ENCODE data around the gene SH3D19.

Gene SH3D19

DNA sequence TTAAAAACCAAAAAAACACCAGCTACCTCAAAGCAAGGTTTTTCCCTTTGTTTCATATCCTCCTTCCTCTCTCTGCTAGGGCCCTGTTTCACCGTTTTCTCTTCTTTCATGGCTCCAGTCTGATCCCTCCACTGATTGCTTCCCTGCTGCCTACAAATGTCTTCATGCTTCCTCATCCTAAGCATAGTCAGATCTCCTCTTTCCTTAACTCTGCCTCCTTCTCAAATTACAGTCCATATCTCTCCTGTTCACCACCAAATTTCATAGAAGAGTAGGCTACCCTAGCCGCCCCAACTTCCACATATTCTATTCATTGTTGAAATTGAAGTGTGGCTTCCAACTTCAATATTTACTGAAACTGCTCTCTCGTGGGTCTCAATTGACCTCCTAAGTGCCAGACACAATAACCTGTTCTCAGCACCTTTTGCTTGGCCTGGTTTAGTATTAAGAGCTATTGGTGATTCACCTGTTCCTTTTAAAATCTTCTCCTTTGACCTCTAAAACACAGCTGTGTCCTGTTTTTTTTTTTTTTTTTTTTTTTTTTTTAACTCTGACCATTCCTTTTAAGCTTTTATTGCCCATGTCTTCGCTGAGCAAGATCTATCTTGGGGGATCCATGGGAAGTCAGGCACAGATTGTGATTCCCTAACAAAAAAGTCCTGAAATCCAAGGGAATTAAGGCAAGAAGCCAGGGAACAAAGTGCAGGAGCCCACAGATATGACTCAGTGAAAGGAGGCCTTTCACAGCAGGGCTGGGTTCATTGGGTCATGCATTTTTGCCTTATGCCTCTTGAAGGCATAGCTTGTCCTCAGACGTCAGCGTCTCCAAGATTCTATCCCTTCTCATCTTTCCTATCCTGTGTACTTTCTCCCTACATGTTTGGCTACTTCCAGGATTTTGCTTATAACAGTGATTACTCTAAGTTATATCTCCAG, 140.6 kb downstream of the SH3D19 start:
- DNase-seq: no peak

GRCh38 chr4:151182455-151182996, 142.9 kb downstream of the SH3D19 start:
- no peak for DNase-seq

- DNase-seq: no peak
Measured at GRCh38 chr4:151176685-151177084, 148.7 kb downstream of the SH3D19 start.

GRCh38 chr4:151175754-151176631, 149.4 kb downstream of the SH3D19 start:
- DNase-seq: no peak

DNA sequence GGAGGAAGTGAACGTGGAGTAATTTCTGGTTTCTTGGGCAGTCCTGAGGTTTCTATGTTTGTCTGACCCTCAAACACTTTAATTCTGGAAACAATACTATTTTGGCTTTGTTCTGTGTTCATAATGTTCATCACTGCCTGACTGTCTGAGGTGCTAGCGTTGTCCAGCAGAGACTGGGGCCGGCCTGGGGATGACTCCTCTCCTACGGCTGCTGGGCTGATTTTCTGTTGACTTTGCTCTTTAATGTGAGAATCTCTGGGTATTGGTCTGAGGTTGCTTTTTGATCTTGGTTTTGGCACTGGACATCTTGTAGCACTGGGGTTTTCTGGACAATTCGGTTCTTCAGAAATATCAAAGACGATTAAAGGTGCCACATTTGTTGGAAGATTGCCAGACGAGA, 150.2 kb downstream of the SH3D19 start:
- DNase-seq: no peak

- DNase-seq: no peak
Measured at GRCh38 chr4:151174784-151175183, 150.6 kb downstream of the SH3D19 start.

- DNase-seq: no peak
Measured at GRCh38 chr4:151173871-151174270, 151.5 kb downstream of the SH3D19 start.

GRCh38 chr4:151169900-151170299, 155.5 kb downstream of the SH3D19 start:
- DNase-seq: no peak

GRCh38 chr4:151169223-151169622, 156.2 kb downstream of the SH3D19 start:
- DNase-seq: no peak

GRCh38 chr4:151167561-151167960, 157.8 kb downstream of the SH3D19 start:
- no peak for DNase-seq

DNA sequence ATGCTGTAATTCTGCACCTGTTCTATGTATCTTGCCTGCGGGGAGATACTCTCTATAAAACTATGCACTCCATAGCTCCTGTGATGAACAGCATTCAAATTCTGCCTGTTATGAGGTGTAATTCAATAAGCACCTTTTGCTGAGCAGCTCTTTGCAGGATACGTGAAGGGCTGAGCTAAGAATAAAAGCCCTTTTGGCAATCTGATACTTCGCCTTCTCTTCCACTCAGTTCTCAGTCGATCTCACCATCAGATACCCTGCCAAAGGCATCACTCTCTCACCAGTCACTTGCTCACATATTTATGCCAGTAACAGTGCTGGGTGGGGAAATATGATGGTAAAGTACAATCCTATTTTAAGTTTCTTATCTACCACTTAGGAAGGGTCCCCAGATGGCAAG, 158.8 kb downstream of the SH3D19 start:
- no peak for DNase-seq

DNA sequence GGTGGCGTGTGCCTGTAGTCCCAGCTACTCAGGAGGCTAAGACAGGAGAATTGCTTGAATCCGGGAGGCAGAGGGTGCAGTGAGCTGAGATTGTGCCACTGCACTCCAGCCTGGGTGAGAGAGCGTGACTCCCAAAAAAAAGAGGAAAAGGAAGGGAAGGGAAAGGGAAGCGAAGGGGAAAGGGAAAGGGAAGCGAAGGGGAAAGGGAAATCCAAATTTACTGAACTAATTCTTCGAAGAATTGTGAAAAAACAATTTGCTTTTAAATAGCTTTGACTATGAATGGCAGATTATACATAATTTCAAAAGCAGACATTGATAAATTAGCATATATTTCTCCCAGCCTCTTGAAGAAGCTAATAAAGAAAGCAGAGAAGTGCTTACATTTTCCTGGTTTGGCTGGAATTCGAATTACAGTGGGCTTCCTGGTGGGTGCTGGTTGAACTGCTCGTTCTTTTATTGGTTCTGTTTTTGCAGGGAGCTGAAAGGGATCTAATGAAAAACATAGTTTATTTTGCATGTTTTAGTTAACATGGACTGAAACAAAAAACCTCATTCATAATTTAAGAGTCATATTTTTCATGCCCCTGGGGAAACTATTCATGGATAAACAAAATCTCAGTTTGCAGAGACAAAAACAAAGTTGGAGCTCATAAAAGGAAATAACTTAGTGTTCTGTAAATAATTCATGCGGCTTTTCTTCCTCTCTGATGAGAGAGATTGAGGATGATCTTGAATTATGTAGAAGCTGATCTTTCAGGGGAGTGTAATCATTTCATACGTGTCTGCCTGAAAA, 160.0 kb downstream of the SH3D19 start:
- no peak for DNase-seq

DNA sequence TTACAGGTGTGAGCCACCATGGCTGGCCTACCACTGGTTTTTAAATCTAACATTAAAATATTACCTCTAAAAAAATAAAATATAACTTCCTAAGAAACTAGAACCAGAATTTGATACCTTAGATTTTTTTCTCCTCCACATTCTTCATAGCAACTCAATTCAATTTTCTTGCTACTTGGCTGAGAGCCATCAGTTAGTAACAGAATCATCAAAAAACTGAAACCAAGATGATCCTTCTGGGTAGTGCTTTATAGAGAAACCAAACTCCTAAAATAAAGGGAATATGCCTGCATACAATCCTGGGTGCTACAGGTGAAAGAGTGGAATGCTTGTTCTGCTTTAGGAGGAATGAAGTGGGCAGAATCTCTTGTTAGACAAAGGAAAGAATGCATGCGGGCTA, 161.6 kb downstream of the SH3D19 start:
- no peak for DNase-seq

GRCh38 chr4:151158979-151159378, 166.4 kb downstream of the SH3D19 start:
- DNase-seq: no peak

- no peak for DNase-seq
Measured at GRCh38 chr4:151157543-151157942, 167.9 kb downstream of the SH3D19 start.

DNA sequence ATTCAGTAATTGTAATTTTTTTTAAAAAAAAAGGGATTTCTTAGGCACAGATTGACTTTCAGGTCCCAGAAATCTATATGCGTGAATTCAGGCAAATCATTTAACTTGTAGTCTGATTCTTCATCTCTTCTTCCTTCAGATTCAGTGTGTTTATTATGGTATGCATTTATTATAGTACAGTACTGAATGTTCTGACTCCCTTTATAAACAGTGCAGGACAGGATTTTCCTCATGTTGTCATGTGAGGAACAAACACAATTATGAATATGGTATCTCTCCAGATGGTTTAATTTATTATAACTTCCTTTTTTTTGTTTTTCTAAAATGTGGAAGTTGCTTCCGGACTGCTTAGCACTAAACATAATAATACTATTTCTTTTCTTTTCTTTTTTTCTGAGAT, 171.8 kb downstream of the SH3D19 start:
- no peak for DNase-seq

DNA sequence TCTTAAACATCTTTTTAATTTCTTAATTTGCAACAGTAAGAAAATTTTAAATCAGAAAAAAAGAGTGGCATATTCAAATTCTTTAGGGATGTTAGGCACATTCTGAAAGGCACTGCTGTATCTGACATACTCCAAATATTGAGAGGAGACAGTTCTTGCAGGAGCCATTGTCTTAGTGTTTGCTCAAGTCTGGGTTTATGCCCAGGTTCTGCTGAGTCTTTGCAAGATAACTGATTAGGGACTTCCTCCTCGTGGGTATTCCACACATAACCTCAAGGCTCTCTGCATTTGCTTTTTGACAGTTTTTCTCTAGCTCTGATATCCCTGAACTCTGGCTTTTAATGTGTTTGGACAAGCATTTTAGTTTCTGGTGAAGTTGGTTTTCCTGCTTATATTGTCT, 173.4 kb downstream of the SH3D19 start:
- no peak for DNase-seq

DNA sequence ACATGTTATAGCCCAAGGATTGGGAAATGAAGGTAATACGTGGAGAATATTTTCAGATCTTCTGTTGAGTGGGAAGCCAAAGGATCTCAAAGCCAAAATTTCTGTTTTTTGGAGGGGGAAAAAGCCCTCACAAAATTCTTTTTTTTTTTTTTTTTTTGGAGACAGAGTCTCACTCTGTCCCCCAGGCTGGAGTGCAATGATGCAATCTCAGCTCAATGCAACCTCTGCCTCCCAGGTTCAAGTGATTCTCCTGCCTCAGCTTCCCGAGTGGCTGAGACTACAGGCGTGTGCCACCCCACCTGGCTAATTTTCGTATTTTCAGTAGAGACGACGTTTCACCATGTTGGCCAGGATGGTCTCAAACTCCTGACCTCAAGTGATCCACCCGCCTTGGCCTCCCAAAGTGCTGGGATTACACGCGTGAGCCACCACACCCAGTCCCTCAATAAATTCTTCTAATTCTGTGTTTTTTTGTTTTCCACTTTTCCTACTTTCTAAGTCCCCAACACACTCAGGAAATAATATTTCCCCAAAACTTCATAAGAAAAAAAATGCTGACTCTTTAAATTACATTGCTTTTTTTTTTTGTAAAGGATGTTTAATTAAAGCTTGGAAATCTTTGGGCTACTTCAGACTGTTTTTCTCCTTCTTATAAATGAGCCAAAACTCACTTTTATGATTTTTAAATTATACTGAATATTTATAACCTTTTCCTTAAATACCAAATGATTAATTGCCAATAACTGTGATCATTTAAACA, 174.4 kb downstream of the SH3D19 start:
- DNase-seq: no peak

GRCh38 chr4:151148261-151148660, 177.1 kb downstream of the SH3D19 start:
- no peak for DNase-seq

- no peak for DNase-seq
Measured at GRCh38 chr4:151147000-151147399, 178.4 kb downstream of the SH3D19 start.

GRCh38 chr4:151144329-151145072, 180.9 kb downstream of the SH3D19 start:
- DNase-seq: no peak
